Measurements from ENCODE around the gene PHIP. TPM values are rescaled to one million over a fixed set of nuclear protein-coding genes. Genes with fewer than 3 reads are reported as not detected.

Gene PHIP
- total and polyA plus RNA-seq, 2 of the 8 experiments (the other 6 are each of a cell fraction or from before 2014, with no cell fraction given), result 7.3 to 56.2 TPM

DNA sequence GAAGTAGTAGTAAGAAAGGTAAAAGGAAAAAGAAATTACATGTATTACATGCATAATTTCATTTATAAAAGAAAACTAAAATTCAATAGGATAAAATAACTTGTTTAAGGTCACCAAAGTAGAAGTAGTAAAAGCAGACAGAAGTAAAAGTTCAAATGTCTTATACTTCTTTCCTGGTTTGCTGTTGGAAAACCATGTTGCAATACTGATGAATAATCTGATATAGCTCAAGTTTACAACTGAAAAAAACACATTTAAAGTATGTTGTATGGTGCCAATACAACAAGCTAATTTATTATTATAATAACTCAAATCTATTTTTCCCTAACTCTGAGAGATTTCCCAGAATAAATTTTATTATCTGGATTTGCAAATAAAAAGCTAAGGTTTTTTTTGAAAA lies 78.3 kb downstream of the PHIP start (continued):
- TF ChIP-seq SIRT6 (IDR thresholded peaks at IDR 0.05; ENCODE audit: low read length), result no peak
- no peak for TF ChIP-seq GABPA (IDR thresholded peaks at IDR 0.05; ENCODE audit: borderline replicate concordance, insufficient read depth, low read length)
- no peak for TF ChIP-seq TBP (IDR thresholded peaks at IDR 0.05; ENCODE audit: low read depth, low read length)
- no peak for TF ChIP-seq POLR2A (IDR thresholded peaks at IDR 0.05; ENCODE audit: control extremely low read depth in 1 of 2, low read depth in 2 of 2, low read length in 2 of 2)

Data from H1 (cell line).